ENCODE results near the gene ADIPOR2.
"Not testable (repeated sequence)": the region's sequence is repeated elsewhere in the genome, so short reads cannot be mapped to it uniquely, and the experiment has no call there.

The ADIPOR2 gene

DNA sequence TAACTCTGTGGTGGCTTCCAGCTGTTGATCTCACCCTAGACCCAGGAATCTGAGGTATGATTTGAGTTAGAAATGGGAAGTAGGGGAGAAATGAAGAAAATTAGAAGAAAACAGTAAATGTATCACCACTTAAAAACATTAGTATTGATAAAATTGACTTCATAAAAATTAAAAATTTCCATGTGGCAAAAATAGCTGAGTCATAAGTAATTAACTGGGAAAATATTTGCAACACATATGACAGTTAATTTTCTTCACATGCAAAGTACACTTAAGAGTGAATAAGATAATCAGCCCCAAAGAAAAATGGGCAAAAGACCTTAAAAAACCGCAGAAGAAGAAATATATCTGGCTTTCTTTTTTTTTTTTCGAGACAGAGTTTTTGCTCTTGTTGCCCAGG is 25.5 kb upstream of the ADIPOR2 start:
- no peak for DNase-seq

DNA sequence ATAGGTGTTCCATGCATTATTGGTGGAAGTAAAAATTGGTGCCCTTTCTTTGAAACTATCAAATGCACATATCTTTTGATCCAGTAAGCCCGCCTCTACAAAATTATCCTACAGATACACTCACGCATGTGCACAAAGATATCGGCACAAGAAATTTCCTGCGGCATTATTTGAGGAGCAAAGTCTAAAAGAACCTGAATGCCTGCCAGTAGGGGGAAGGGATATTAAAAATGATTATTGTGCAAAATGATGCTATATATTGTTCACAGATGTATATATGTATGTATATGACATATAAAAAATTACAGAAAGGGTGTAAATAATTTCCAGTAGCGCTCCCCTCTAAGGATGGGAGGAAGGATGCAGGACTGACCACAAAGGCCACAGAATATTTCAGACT is 24.7 kb upstream of the ADIPOR2 start:
- no peak for DNase-seq

DNA sequence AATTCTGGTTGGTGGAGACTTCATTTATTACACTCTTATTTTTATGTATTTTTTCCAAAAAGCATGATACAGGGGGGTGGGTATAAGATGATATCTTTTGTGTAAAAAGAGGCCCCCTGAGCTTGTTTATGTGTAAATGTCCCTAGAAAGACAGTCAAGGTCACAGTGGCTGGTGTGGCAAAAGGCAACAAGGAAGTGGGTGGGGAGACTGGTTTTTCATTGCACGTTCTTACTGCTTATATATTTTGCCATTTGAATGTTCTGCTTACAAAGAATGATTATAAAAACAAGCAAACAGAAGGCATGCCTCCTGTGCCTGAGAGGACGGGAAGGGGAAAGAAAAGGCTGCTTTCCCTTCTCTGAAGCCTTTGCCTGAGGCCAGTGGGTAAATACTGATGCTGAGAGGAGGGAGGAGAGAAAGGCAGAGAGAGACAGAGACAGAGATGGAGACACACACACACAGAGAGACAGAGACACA is 24.1 kb upstream of the ADIPOR2 start:
- no peak for DNase-seq

DNA sequence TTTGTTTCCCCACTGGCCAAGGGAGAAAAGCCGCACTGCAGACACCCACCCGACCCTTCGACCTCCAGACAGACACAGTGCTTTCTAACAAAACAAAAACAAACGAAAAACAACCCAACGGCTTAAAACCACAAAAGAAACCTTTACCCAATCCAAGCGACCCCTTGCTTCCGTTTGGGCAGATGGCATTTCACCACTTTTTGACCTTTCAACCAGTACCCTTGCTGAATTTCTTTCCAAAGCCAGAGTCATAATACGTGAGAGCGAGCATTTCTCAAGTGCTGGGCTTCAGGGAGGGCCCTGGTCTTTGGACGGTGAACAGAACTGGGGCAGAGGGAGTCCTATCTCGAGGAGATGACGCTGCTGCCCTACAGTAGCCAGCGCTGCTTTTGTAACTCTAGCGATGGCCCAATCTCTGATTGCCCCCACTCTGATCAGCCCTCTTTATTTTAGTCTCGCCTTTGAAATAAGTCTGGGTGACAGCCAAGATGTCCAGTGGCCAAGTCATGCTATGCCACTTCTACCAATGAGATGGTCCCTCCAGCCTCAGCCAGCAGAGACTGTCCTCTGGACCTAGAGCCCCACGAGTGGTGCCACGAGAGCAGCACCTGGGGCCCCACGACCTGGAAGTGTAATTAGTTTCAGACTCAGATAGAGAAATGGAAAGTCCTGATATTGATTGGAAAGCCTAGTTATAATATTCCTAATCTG is 21.9 kb upstream of the ADIPOR2 start:
- DNase-seq = no peak

DNA sequence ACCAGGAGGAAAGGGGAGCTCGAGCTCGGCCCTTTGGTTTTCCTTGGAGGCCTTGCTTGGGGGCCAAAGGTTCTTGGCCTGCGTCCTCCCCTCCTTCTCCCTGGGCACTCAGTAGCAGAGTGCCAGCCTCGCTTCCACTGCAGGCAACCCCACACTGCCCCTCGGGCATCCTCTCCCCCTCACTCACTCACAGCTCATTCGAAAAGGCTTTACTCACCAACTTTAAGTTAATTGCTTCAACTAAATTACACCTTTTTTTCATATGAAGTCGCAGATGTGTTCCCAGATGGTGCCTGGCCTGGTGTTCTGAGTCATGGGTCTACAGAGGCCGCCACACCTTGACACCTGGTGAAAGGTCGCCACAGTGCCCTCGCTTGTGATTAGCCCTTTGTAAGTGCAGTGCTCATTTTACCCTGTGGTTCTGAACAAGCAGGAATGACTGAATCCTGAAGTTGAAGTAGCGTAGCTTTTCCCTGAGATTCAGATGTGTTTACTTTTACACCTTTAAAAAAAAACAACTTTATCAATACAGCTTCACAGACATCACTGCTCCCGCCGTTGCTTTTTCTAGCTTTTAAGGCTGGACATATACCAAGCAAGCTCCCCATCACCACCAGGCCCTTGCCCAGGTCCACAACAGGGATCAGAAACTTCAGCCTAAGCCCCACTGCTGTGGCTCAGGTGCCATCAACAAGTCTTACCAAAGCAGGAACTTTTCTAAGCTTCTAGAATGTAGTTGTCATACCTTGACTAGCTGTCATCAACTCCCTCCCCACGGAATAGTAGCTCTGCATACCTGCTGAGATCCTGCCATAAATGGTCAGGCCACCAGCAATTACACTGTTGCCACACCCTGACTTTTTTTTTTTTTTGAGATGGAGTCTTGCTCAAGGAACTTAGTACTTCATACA is 20.3 kb upstream of the ADIPOR2 start:
- no peak for DNase-seq

DNA sequence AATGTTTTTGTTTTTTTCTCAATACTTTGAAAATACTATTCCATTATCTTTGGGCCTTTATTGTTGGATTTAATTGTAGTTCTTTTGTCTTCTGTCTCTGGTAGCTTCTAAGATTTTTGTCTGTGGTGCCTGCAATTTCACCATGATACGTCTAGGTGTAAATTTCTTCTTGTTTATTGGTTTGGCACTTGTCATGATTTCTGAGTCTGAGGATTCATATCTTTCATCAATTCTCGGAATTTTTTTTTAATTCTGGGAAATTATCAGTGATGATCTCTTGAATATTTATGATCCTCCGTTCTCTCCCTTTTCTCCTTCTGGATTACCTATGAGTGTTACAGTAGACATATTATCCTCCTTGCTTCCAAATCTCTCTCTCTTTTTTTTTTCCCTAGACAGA is 14.8 kb upstream of the ADIPOR2 start:
- DNase-seq = no peak

DNA sequence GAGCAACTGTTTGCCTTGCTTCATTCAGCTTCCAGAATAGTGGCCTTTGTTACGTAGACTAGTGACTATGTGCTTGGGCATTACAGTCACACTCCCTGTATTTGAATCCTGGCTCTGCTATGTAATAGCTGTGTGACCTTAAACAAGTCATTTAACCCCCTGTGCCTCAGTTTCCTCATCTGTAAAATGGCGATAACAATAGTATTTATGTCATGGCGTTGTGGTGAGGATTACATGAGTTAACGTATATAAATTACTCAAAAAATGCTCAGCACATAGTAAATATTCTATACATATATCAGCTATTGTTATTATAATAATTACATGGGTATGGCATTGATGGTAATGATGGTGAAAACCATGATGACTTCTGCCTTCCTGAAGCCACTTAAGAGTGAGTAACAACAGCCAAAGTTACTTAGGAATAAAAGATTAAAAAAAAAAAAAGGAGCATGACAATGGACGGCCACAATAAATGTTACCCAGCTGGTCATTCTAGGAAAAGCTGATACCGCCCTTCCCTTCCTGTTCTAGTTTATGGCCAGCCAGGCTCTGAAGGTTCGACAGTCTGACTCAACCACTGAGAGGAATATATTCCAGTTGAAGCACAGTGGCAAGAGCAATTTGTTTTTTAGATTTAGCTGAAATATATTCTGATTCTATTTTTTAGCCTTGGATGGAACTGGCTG is 9.9 kb upstream of the ADIPOR2 start:
- DNase-seq = no peak

DNA sequence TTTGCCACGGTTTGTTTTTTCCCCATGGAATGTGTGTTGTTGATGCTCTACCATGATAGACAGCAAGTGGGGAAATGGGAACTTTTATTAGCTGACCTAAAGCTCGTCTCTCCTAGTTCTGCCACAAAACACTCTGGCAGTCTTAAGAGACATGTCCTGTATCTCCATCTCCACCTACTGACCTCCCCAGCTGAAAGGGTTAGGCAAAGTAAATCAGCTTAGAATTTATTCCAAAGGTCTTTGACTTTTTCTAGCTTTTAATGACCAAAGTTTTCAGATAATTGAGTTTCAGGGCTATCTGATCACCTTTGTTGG is 9.4 kb upstream of the ADIPOR2 start:
- no peak for DNase-seq

DNA sequence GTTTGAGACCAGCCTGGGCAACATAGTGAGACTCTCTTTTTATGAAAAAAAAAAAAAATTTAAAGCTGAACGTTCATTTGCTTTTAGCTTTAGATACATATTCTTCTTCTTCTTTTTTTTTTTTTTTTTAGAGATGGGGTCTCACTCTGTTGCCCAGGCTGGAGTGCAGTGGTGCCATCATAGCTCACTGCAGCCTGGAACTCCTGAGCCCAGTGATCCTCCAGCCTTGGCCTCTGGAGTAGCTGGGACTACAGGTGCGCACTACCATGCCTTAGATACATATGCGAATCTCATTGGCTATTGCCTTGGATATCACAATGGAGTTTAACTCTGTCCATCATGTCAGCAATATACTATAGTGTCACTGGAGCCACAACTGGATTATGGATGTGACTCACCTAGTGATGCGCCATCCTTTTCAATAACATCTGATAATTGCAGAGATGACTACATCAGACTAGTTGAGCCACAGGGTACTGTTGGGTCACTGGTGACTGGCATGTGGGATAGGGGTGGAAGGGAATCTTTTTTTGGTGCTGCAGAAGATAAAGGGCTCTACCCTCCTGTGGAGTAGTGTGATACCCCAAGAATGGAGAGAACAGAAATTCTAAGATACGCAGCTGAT is 2.7 kb upstream of the ADIPOR2 start:
- DNase-seq = no peak

DNA sequence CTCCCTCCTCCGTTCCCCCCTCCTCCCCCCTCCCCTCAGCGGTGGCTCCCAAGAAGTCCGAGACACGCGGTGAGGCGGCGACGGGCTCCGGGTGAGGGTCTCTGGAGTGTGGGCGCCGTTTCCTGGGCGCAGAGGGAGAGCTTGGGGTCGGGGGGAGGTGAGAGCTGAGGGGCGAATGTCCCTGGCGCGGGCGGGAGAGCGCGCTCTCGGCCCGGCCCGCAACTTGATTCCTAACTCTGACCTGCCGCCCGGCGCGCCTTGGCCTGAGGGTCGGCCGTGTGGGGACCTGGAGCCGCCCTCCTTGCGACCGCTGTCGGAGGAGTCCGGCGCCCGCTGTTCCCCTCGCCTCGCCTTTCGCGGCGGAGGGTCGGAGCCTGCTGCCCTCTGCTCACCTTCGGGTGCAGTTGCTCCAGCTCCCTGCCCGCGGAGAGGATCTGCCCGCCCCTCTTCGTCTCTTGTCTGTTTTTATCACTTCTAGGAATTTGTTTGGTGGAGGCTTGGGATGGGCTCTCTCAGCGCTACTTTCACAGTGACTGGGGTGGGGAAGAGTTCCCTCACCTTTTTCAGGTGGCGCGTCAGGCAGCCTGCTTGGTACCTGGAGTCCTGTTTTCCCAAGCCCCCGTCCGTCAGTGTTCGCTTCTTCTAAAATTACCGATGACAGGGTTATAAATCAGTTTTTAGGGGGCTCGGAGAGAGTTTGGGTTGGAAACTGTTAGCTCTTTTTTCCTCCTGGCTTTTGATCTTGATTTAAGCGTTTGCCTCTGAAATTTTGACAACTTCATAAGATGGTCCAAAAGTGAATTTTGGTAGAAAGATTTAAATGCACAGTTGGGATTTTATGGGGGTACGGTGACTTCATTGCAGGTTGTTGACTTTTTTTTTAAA is 495 bp downstream of the ADIPOR2 start:
- no peak for DNase-seq

DNA sequence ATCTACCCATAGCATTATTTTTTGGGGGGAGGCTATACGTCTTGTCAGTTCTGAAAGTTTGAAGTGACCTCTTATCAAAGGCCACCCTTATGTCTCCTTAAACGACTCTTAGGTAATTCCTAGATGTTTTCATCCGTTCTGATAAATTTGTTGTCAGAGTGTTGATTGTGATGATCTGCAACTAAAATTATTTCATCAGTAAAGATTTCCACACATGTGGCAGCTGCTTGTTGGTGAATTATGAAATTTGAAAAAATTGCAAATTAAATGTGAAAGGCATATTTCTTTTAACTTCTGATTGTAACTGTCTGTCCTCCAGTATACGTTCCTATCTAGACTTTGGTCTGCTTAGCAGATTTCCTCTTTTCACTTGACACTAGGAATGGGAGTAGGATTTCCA is 1.4 kb downstream of the ADIPOR2 start:
- DNase-seq = no peak

DNA sequence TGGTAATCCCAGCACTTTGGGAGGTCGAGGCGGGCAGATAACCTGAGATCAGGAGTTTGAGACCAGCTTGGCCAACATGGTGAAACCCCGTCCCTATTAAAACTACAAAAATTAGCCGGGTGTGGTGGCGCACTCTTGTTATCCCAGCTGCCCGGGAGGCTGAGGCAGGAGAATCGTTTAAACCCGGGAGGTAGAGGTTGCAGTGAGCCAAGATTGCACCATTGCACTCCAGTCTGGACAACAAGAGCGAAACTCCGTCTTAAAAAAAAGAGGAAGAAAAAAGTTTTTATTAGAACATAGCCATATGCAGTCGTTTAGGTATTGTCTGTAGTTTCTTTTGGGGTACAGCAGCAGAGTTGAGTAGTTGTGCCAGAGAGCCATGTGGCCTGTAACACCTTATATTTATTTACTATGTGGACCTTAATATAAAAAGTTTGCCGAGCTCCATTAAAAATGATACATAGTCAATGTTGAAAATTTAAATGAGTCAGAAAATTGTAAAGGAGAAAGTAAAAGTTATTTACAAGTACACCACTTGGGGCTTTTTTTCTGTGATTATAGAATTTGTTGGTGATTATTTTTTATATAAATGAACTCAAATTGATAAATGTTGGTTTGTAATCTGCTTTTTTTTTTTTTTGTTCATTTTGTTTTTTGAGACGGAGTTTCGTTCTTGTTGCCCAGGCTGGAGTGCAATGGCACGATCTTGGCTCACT is 2.2 kb downstream of the ADIPOR2 start:
- no peak for DNase-seq

DNA sequence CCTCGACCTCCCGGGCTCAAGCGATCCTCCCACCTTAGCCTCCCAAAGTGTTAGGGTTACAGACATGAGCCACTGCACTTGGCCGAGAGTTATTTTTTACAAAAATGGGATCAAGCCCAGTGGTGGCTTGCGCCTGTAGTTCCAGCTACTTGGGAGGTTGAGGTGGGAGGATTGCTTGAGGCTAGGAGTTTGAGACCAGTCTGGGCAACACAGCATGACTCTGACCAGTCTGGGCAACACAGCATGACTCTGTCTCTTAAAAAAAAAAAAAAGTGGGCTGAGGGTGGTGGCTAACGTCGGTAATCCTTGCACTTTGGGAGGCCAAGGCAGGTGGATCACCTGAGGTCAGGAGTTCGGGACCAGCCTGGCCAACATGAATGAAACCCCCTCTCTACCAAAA is 4.2 kb downstream of the ADIPOR2 start:
- not testable (repeated sequence) for DNase-seq

DNA sequence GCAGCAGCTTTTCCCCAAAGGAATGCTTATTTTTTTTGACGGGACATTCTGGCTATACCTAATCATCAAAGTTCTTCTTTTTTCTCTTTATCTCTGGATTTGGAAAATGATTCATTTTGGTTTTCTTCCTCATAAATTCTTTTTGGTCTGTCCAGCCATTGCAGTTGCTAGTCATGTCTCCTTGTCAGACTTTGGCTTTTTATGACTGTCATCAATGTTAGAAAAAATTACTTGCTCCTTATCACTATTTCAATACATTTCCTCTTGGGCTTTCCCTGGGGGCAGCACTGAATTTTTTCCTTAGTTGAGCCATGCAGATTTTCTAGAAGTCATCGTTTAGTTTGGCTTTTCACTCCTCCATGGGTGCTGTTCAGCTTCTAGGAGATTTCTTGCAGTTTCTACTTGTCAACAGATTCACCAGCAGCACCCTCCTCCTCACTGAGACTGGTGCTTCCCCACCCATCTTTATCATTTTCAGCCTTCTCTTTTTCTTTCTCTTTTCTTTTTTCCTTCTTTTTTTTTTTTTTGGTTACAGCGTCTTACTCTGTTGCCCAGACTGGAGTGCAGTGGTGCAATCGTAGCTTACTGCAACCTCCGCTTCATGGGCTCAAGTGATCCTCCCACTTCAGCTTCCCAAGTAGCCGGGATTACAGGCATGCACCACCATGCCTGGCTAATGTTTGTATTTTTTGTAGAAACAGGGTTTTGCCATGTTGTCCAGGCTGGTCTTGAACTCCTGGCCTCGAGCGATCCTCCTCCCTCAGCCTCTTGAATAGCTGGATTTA is 5.2 kb downstream of the ADIPOR2 start:
- no peak for DNase-seq

DNA sequence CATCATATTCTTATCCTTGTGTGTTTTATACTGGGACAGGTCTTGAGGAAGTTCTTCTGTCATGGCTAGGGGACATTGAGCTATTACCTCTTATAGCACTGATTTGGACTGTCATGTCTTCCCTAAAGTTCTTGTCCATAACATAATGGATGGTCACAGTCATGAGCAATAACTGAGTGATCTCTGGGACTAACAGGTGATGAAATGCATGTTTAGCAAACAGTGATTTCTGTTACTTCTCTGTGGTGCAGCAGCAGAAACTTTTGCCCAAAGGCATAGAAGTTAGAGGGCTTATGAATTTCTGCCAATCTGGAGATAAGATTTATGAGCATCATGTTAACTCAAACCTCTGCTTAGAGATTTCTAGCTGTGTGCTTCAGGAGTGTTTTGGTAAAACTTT is 5.9 kb downstream of the ADIPOR2 start:
- no peak for DNase-seq

DNA sequence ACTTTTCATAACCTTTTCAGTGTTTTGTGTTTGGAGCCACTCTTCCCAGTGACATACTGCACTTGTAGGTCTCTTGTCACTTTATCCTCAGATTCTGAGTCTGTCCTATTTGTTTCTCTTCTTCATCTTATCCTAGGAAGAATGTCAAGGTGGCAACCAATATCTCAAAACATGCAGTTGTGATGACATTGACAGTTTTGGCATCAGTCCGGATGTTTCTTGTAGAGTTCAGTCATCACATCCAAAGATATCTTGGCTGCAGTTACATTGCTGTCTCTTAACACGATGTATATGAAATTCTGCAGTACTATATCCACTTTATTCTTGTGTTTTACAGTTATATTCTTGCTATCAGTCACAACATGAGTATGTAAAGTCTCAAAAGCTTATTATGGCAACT is 6.4 kb downstream of the ADIPOR2 start:
- DNase-seq = peak; percentile 3

DNA sequence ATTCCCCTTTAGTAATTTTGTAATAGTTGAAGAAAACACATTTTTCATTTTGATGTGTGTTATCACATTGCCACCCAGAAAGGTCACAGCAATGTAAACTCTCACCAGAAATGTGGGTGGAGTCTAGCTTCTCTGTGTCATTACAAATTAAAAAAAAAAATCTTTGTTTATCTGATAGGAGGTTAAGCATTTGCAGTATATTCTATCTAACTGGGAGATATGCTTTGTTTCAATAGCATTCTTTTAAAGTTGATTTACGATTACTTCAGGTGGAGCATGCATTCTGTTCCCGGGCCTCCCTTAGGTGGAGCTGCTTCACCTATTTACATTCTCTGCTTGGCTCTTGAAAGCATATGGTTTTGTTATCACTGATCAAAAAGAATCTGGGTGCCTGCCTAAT is 7.8 kb downstream of the ADIPOR2 start:
- DNase-seq = no peak

DNA sequence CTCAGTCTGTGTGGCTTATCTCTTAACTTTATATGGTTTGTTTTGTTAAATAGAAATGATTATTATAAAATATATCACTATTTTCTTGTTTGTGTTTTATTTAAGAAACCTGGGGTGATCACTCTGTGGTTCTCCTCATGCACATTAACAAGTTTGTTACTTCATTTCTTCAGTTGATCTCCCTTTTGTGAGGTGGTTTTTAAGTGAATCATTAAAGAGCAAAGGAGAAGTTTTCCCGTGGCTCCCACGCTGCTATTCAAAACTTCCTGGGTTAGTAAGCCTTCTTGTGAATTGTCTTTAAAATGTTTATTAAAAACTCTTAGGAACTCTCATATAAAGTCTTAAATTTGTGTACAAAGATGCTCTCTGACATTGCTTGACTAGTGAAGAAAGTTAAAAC is 11.8 kb downstream of the ADIPOR2 start:
- DNase-seq = no peak

DNA sequence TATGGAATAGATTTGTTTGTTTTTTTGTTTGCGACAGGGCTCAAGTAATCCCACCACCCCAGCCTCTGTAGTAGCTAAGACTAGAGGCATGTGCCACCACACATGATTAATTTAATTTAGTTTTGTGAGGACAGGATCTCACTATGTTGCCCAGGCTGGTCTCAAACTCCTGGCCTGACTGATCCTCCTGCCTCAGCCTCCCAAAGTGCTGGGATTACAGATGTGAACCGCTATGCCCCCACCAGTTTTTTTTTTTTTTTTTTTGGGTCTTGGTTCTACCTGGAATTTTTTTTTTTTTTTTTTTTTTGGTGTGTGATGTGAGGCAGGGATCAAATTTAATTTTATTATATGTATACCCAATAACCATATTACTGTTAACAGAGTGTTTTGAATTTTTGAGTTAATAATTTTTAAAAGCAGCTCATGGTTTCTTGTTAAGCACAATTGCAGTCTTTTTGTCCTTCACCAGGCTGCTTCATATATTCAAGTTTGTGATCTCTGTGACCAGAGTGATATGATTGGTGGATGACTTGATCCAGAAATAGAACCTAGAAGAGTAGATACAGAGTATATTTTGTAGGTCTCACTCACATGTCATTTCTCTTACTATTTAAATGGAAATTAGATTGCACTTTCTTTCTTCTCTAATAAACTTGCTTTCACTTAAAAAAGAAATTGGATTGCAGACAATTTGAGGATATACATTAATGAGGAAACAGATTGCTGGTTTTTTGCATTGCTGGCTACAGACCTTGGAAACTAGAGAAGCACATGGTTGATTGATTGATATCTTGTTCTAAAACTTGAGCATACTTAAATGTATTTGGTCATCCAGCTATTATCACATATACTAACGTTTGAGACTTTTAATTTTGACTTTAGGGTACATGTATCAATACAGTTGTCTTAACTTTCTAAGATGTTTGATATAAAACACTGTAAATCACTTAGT is 13.2 kb downstream of the ADIPOR2 start:
- peak; percentile 8 for DNase-seq
